HFF-Myc (cell line): ENCODE results near the gene KCNQ1.

Experiments used
- DNase-seq: peaks from one replicate; pipeline ENCODE4 v3.0.0-alpha.2; 2011; ENCODE audit warnings: low read depth; ENCODE audit errors: extremely low read depth
- H3K4me3 ChIP-seq: replicated peaks from 2 replicates; pipeline ENCODE4 v1.5.1; 2011; ENCODE audit warnings: low read depth, mild to moderate bottlenecking, control low read depth, low read length
- CTCF ChIP-seq: IDR thresholded peaks from 2 replicates; pipeline ENCODE4 v1.5.1; 2012; ENCODE audit warnings: mild to moderate bottlenecking, low read depth, low read length, control low read depth; ENCODE audit errors: missing control alignments

Gene KCNQ1

GRCh38 chr11:2731130-2732125, 286.6 kb downstream of the KCNQ1 start:
- TF ChIP-seq CTCF, result no peak
- no peak for DNase-seq
- H3K4me3 ChIP-seq, result no peak overlapping the region

GRCh38 chr11:2732261-2732939, 287.6 kb downstream of the KCNQ1 start:
- no peak for TF ChIP-seq CTCF
- DNase-seq, result no peak
- no peak overlapping the region for H3K4me3 ChIP-seq

- DNase-seq, result no peak
- H3K4me3 ChIP-seq, result no peak overlapping the region
- TF ChIP-seq CTCF, result no peak
Measured at GRCh38 chr11:2732940-2733628, 288.3 kb downstream of the KCNQ1 start.

GRCh38 chr11:2734181-2735052, 289.6 kb downstream of the KCNQ1 start:
- TF ChIP-seq CTCF, result no peak
- no peak for DNase-seq
- H3K4me3 ChIP-seq, result no peak overlapping the region

GRCh38 chr11:2735053-2735589, 290.3 kb downstream of the KCNQ1 start:
- no peak overlapping the region for H3K4me3 ChIP-seq
- TF ChIP-seq CTCF, result no peak
- no peak for DNase-seq

GRCh38 chr11:2736577-2737225, 291.9 kb downstream of the KCNQ1 start:
- no peak for TF ChIP-seq CTCF
- no peak for DNase-seq

More at GRCh38 chr11:2736577-2737225, 291.9 kb downstream of the KCNQ1 start:
- no peak overlapping the region for H3K4me3 ChIP-seq
